GM20000 (cell line): ENCODE measurements around the gene C6orf58.

Source experiments
- DNase-seq: peaks from one replicate; pipeline ENCODE4 v3.0.0; 2012; ENCODE audit warnings: low spot score
- TF ChIP-seq, protein P1 (sequence below): IDR thresholded peaks from 2 replicates; pipeline ENCODE4 v1.5.1; 2012; ENCODE audit warnings: mild to moderate bottlenecking, control low read depth; ENCODE audit errors: extremely low read depth, missing control alignments

The C6orf58 gene

GRCh38 chr6:127634178-127634577 lies 57.2 kb downstream of the C6orf58 start:
- DNase-seq: no peak
- TF ChIP-seq, protein P1, sequence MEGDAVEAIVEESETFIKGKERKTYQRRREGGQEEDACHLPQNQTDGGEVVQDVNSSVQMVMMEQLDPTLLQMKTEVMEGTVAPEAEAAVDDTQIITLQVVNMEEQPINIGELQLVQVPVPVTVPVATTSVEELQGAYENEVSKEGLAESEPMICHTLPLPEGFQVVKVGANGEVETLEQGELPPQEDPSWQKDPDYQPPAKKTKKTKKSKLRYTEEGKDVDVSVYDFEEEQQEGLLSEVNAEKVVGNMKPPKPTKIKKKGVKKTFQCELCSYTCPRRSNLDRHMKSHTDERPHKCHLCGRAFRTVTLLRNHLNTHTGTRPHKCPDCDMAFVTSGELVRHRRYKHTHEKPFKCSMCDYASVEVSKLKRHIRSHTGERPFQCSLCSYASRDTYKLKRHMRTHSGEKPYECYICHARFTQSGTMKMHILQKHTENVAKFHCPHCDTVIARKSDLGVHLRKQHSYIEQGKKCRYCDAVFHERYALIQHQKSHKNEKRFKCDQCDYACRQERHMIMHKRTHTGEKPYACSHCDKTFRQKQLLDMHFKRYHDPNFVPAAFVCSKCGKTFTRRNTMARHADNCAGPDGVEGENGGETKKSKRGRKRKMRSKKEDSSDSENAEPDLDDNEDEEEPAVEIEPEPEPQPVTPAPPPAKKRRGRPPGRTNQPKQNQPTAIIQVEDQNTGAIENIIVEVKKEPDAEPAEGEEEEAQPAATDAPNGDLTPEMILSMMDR: no peak

GRCh38 chr6:127635091-127635490 lies 58.1 kb downstream of the C6orf58 start:
- DNase-seq: no peak
- TF ChIP-seq, protein P1: no peak

- DNase-seq: no peak
- TF ChIP-seq, protein P1: no peak
Observed at GRCh38 chr6:127637830-127638409, 60.9 kb downstream of the C6orf58 start.
